NB4 (cell line): Measurements from ENCODE around the gene OXNAD1.

ENCODE experiments used
- DNase-seq: peaks from one replicate; pipeline ENCODE4 v3.0.0; 2010; ENCODE audit warnings: low read depth
- H3K4me3 ChIP-seq: one replicate; pipeline ENCODE4 v1.5.1; 2011; ENCODE audit warnings: mild to moderate bottlenecking, low read depth, low read length, moderate library complexity
- CTCF ChIP-seq: IDR thresholded peaks from one replicate; pipeline ENCODE4 v1.5.1; 2012; ENCODE audit warnings: low read depth, low read length
- MAX ChIP-seq: IDR thresholded peaks from 2 replicates; pipeline ENCODE4 v1.6.1; 2011; ENCODE audit warnings: low read depth, low read length
- MYC ChIP-seq: IDR thresholded peaks from 2 replicates; pipeline ENCODE4 v1.6.1; 2011; ENCODE audit warnings: low read depth, low read length
- POLR2A ChIP-seq: IDR thresholded peaks from 2 replicates; pipeline ENCODE4 v1.6.1; 2011; ENCODE audit warnings: mild to moderate bottlenecking; ENCODE audit not compliant: insufficient read length; ENCODE audit errors: extremely low read depth

Gene OXNAD1

GRCh38 chr3:16311960-16312451, 47.0 kb downstream of the OXNAD1 start:
- peak; percentile 72 for DNase-seq
- no peak overlapping the region for H3K4me3 ChIP-seq
- TF ChIP-seq POLR2A (no peak), MYC (peak; percentile 58; the same call in 1 of the 2 replicates), MAX (0 out of 2 replicates have a peak, but pooled peaks have one; percentile 35)

GRCh38 chr3:16313886-16314645, 49.1 kb downstream of the OXNAD1 start:
- no peak overlapping the region for H3K4me3 ChIP-seq
- no peak for DNase-seq
- TF ChIP-seq CTCF (no peak), POLR2A (no peak), MAX (no peak), MYC (no peak)

DNA sequence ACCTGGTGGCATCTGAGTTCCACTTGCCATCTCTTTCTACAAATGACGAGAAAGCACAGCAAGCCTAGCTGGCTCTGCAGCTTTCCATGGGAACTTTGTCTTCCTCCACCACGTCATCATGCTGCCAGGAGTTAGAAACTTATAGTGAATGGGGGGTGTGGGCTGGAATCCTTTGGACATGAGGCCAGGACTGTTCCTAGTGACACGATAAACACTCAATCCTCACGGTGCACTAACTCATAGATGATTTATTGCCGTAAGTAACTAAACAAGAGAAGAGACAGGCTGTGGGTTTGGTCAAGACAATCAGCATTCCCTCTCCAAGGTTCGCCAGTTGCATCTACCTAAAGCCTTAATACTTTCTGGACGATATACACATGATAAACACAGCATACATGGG, 50.6 kb downstream of the OXNAD1 start:
- TF ChIP-seq MYC (no peak), MAX (no peak), CTCF (no peak), POLR2A (no peak)
- no peak overlapping the region for H3K4me3 ChIP-seq
- no peak for DNase-seq

DNA sequence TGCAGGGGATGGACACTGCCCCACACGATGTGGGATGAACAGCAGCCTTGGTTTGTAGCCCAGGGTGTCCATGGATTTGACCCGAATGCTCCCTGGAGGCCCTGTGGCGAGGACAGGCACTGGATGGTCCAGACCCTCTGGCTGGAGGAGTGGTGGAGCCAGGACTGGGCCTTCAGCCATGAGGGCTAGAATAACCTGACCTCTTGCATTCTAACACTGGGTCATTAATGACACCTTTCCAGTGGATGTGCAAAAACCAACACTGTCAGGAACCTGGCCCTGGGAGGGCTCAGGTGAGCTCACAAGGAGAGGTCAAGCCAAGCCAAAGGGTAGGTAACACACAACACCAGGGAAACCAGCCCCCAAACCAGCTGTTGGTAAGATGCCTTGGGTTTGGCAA, 51.4 kb downstream of the OXNAD1 start:
- DNase-seq: no peak
- no peak for TF ChIP-seq CTCF
- TF ChIP-seq POLR2A: no peak
- no peak for TF ChIP-seq MYC
- no peak for TF ChIP-seq MAX
- H3K4me3 ChIP-seq: no peak overlapping the region

GRCh38 chr3:16316847-16317560, 52.0 kb downstream of the OXNAD1 start:
- no peak for DNase-seq
- TF ChIP-seq MYC (no peak), MAX (no peak), CTCF (no peak), POLR2A (no peak)
- H3K4me3 ChIP-seq: no peak overlapping the region

DNA sequence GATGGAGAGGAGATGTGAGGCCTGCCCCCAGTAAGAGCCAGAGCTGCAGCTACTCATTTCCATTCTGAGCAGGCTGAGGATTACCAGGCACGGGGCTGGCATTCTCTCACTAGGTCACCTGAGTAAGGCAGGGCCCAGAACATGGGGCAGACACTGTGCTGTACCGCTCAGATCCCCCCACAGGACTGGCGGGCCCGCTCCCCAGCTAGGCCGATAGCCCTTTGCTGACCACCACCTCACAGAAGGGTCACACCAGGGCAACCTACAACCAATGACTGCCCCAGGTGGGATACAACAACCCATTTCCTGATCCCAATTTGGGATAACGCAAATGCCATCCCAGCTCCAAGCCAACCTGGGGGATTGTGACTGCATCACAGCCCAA, 52.5 kb downstream of the OXNAD1 start:
- TF ChIP-seq MYC (no peak), POLR2A (no peak), CTCF (no peak), MAX (no peak)

More for the DNA sequence above, 52.5 kb downstream of the OXNAD1 start:
- H3K4me3 ChIP-seq: no peak overlapping the region
- no peak for DNase-seq
